A549 (cell line): ENCODE data around the gene CPPED1. TPM values are rescaled to one million over a fixed set of nuclear protein-coding genes. Genes with fewer than 3 reads are reported as not detected.
A peak's percentile ranks its signal among the peaks of the same experiment; 100 is the strongest.

Experiments used
- ATAC-seq, 2 experiments: fragments of 200-7000 bp in 1 of 2; fragments of >200 bp in 1 of 2; cut with Nextera tagmentation in 1 of 2; cut with Tn5 transposase in 1 of 2; 3 replicates each; pipeline versions ENCODE4 v1.8.0 to v1.9.1; 2018 to 2020; ENCODE audit warnings: mild to moderate bottlenecking in 1 of 2, moderate library complexity in 1 of 2
- CTCF ChIA-PET: fragments of 300-600 bp; sonication (Branson Sonifier 250); formaldehyde crosslinking; extraction: SDS; loops from one replicate; lab custom pipeline; 2021; ENCODE audit warnings: antibody characterized with exemption, inconsistent platforms; lab: Yijun Ruan, JAX
- POLR2A ChIA-PET: fragments of 350-600 bp; formaldehyde crosslinking; extraction: SDS; loops from one replicate; lab custom pipeline; 2021; ENCODE audit warnings: antibody characterized with exemption, inconsistent platforms; lab: Yijun Ruan, JAX
- DNase-seq, 2 experiments: peaks; one replicate each; pipeline versions ENCODE4 v3.0.0 to v3.0.0-alpha.2; 2011 to 2016; ENCODE audit warnings: low read depth in 1 of 2, low spot score in 1 of 2
- FAIRE-seq: peaks from 2 replicates; lab custom pipeline; 2011; peaks lifted over from hg19 to GRCh38; lab: Jason Lieb, UNC
- H3K27ac ChIP-seq, 2 experiments: fragments of >200 bp; sonication (Bioruptor Twin); formaldehyde crosslinking; 3 replicates each; pipeline ENCODE4 v1.5.1; 2016 to 2017
- H3K4me1 ChIP-seq: fragments of >200 bp; sonication (Bioruptor Twin); formaldehyde crosslinking; 3 replicates; pipeline ENCODE4 v1.6.1; 2016
- H3K4me2 ChIP-seq: fragments of >200 bp; sonication (Bioruptor Twin); formaldehyde crosslinking; 3 replicates; pipeline ENCODE4 v1.6.1; 2016
- H3K4me3 ChIP-seq: fragments of >200 bp; sonication (Bioruptor Twin); formaldehyde crosslinking; 3 replicates; pipeline ENCODE4 v1.5.1; 2016
- H3K9me3 ChIP-seq: fragments of >200 bp; sonication (Bioruptor Twin); formaldehyde crosslinking; 3 replicates; pipeline ENCODE4 v1.6.1; 2016
- BHLHE40 ChIP-seq: IDR thresholded peaks from 2 replicates; pipeline ENCODE4 v1.6.1; 2012; ENCODE audit warnings: low read depth, low read length, inconsistent platforms
- CBX8 ChIP-seq: fragments of 200-600 bp; sonication (generic); IDR thresholded peaks from 2 replicates; pipeline ENCODE4 v1.6.1; 2016
- CEBPB ChIP-seq, 2 experiments: fragments of >200 bp in 1 of 2; sonication (Bioruptor Twin) in 1 of 2; formaldehyde crosslinking in 1 of 2; IDR thresholded peaks; 2 replicates each; pipeline ENCODE4 v1.6.1; 2012 to 2016
- EHF ChIP-seq: fragments of 250-450 bp; sonication (Bioruptor Pico); IDR thresholded peaks from 2 replicates; pipeline ENCODE4 v1.5.0; 2020; ENCODE audit warnings: mild to moderate bottlenecking
- EP300 ChIP-seq, 2 experiments: fragments of >200 bp; sonication (Bioruptor Twin); formaldehyde crosslinking; IDR thresholded peaks; 2 replicates in 1 of 2; 3 replicates in 1 of 2; pipeline ENCODE4 v1.6.1; 2016 to 2017
- FOSL2 ChIP-seq, 2 experiments: fragments of 450-650 bp in 1 of 2; fragments of >200 bp in 1 of 2; sonication (Bioruptor Twin) in 1 of 2; formaldehyde crosslinking; IDR thresholded peaks; 2 replicates each; pipeline versions ENCODE4 v1.5.0 to v1.6.1; 2016 to 2020; ENCODE audit warnings: mild to moderate bottlenecking in 1 of 2, moderate library complexity in 1 of 2
- HDAC2 ChIP-seq: fragments of 200-600 bp; sonication (generic); IDR thresholded peaks from 2 replicates; pipeline ENCODE4 v1.6.1; 2016
- HEYL ChIP-seq: fragments of 250-450 bp; sonication (Bioruptor Pico); IDR thresholded peaks from 2 replicates; pipeline ENCODE4 v1.8.0; 2021; ENCODE audit warnings: mild to moderate bottlenecking, moderate library complexity
- HOXA7 ChIP-seq: fragments of 250-450 bp; sonication (Bioruptor Pico); IDR thresholded peaks from 2 replicates; pipeline ENCODE4 v1.5.0; 2020; ENCODE audit warnings: mild to moderate bottlenecking, moderate library complexity
- JUN ChIP-seq, 2 experiments: fragments of >200 bp; sonication (Bioruptor Twin); formaldehyde crosslinking; IDR thresholded peaks; 2 replicates in 1 of 2; 3 replicates in 1 of 2; pipeline ENCODE4 v1.6.1; 2016 to 2017
- KDM5A ChIP-seq: fragments of 200-600 bp; sonication (generic); IDR thresholded peaks from 2 replicates; pipeline ENCODE4 v1.6.1; 2016; ENCODE audit warnings: antibody characterized with exemption, mild to moderate bottlenecking
- MAZ ChIP-seq: fragments of 150-350 bp; IDR thresholded peaks from 2 replicates; pipeline ENCODE4 v1.6.1; 2014; ENCODE audit warnings: antibody characterized with exemption, low read depth, low read length, borderline replicate concordance
- NFE2L2 ChIP-seq: fragments of 150-350 bp; conservative IDR thresholded peaks from 2 replicates; pipeline ENCODE4 v1.6.1; 2014; ENCODE audit warnings: low read length
- NPAS2 ChIP-seq: fragments of 250-450 bp; sonication (Bioruptor Pico); IDR thresholded peaks from 2 replicates; pipeline ENCODE4 v1.8.0; 2022; ENCODE audit warnings: mild to moderate bottlenecking, moderate library complexity, borderline replicate concordance
- POLR2AphosphoS2 ChIP-seq: conservative IDR thresholded peaks from 2 replicates; pipeline ENCODE4 v1.6.1; 2012; ENCODE audit warnings: low read length, improper control_type of control experiment, inconsistent platforms
- RFX5 ChIP-seq: fragments of 450-650 bp; IDR thresholded peaks from 2 replicates; pipeline ENCODE4 v1.7.1; 2014; ENCODE audit warnings: antibody characterized with exemption, mild to moderate bottlenecking, moderate library complexity
- RNF2 ChIP-seq: fragments of 200-600 bp; sonication (generic); IDR thresholded peaks from 2 replicates; pipeline ENCODE4 v1.6.1; 2016; ENCODE audit warnings: low read depth, mild to moderate bottlenecking, antibody characterized with exemption, moderate library complexity, borderline replicate concordance
- SMC3 ChIP-seq: fragments of >200 bp; sonication (Bioruptor Twin); formaldehyde crosslinking; IDR thresholded peaks from 3 replicates; pipeline ENCODE4 v1.6.1; 2018; ENCODE audit warnings: inconsistent platforms
- TFCP2L1 ChIP-seq: fragments of 250-450 bp; sonication (Bioruptor Pico); IDR thresholded peaks from 2 replicates; pipeline ENCODE4 v1.5.0; 2021; ENCODE audit warnings: mild to moderate bottlenecking
- ZC3H11A ChIP-seq: fragments of 450-650 bp; IDR thresholded peaks from 2 replicates; pipeline ENCODE4 v1.6.1; 2014; ENCODE audit warnings: antibody characterized with exemption, mild to moderate bottlenecking
- ZFP36 ChIP-seq: fragments of 450-650 bp; IDR thresholded peaks from 2 replicates; pipeline ENCODE4 v1.6.1; 2014; ENCODE audit warnings: borderline replicate concordance; ENCODE audit not compliant: partially characterized antibody
- ZNF302 ChIP-seq: fragments of 250-450 bp; sonication (Bioruptor Pico); IDR thresholded peaks from 2 replicates; pipeline ENCODE4 v1.9.0; 2021; ENCODE audit warnings: inconsistent platforms, mild to moderate bottlenecking, moderate library complexity
- ZSCAN20 ChIP-seq: fragments of 250-450 bp; sonication (Bioruptor Pico); IDR thresholded peaks from 2 replicates; pipeline ENCODE4 v1.8.0; 2022; ENCODE audit warnings: mild to moderate bottlenecking, moderate library complexity
- WGBS: methylation state at CpG from one replicate; pipeline ENCODE4 v1.1.6; 2017; ENCODE audit errors: missing lambda C conversion rate; 5-methylcytosine and 5-hydroxymethylcytosine counted together
- polyA plus RNA-seq, 4 experiments: library from polyadenylated mRNA; depleted of rRNA in 3 of 4; stranded (reverse); fragments of >200 nt; fragmentation: RNase III in 1 of 4; extraction: RNeasy Plus Mini Kit Qiagen cat#74134 plus additional on column Dnase treatment in 1 of 4; gene quantifications; 2 replicates in 3 of 4; 3 replicates in 1 of 4; pipeline ENCODE4 v1.2.3, GENCODE V29; 2011 to 2017
- TF ChIP-seq, protein P1 (sequence below): fragments of >200 bp; sonication (Bioruptor Twin); formaldehyde crosslinking; IDR thresholded peaks from 3 replicates; pipeline ENCODE4 v1.6.1; 2016
- TF ChIP-seq, protein P2 (sequence below): fragments of >200 bp; sonication (Bioruptor Twin); formaldehyde crosslinking; IDR thresholded peaks from 2 replicates; pipeline ENCODE4 v1.6.1; 2016
- TF ChIP-seq, protein P3 (sequence below): fragments of 250-450 bp; sonication (Bioruptor Pico); IDR thresholded peaks from 2 replicates; pipeline ENCODE4 v1.5.0; 2020; ENCODE audit warnings: low read depth, mild to moderate bottlenecking, moderate library complexity
- TF ChIP-seq, protein P4 (sequence below): IDR thresholded peaks from 2 replicates; pipeline ENCODE4 v1.6.1; 2012; ENCODE audit warnings: low read depth, borderline replicate concordance
- TF ChIP-seq, protein P5 (sequence below): IDR thresholded peaks from 2 replicates; pipeline ENCODE4 v1.6.1; 2012
- TF ChIP-seq, protein P6 (sequence below): IDR thresholded peaks from 2 replicates; pipeline ENCODE4 v1.6.1; 2012

Gene CPPED1
- polyA plus RNA-seq, 2 of the 4 experiments (the other 2 are of a cell fraction): 16.1 to 30.5 TPM

DNA sequence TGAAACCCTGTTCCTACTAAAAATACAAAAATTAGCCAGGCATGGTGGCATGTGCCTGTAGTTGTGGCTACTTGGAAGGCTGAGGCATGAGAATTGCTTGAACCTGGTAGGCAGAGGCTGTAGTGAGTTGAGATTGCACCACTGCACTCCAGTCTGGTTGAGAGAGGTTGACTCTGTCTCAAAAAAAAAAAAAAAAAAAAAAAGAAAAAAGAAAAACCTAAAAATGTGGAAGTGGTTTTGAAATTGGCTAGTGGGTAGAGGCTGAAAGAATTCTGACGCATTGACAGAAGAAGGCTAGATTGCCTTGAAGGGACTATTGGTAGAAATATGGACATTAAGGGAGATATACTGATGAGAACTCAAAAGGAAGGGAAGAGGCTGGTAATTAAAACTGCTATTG lies 33.6 kb upstream of the CPPED1 start:
- no peak overlapping the region for H3K4me2 ChIP-seq
- H3K9me3 ChIP-seq: no peaks in the 10 kb centered on the region
- 97% methylated on average over 1 of the region's 1 CpG for WGBS
- H3K4me3 ChIP-seq: no peak overlapping the region
- POLR2A ChIA-PET: no interaction called here
- FAIRE-seq (no peak), DNase-seq (no peak), ATAC-seq (no peak)
- TF ChIP-seq, protein P1, sequence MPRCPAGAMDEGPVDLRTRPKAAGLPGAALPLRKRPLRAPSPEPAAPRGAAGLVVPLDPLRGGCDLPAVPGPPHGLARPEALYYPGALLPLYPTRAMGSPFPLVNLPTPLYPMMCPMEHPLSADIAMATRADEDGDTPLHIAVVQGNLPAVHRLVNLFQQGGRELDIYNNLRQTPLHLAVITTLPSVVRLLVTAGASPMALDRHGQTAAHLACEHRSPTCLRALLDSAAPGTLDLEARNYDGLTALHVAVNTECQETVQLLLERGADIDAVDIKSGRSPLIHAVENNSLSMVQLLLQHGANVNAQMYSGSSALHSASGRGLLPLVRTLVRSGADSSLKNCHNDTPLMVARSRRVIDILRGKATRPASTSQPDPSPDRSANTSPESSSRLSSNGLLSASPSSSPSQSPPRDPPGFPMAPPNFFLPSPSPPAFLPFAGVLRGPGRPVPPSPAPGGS: no peak
- TF ChIP-seq ZNF302 (CRISPR knock-in tag) (no peak), CEBPB (IDR thresholded peaks at IDR 0.05) (no peak), ZFP36 (no peak), NFE2L2 (no peak), HEYL (CRISPR knock-in tag) (no peak), EP300 (IDR thresholded peaks at IDR 0.05) (no peak), SMC3 (no peak), RFX5 (no peak), RNF2 (no peak), NPAS2 (CRISPR knock-in tag) (no peak), MAZ (no peak)
- TF ChIP-seq, protein P2, sequence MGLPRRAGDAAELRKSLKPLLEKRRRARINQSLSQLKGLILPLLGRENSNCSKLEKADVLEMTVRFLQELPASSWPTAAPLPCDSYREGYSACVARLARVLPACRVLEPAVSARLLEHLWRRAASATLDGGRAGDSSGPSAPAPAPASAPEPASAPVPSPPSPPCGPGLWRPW: no peak
- TF ChIP-seq, protein P3, sequence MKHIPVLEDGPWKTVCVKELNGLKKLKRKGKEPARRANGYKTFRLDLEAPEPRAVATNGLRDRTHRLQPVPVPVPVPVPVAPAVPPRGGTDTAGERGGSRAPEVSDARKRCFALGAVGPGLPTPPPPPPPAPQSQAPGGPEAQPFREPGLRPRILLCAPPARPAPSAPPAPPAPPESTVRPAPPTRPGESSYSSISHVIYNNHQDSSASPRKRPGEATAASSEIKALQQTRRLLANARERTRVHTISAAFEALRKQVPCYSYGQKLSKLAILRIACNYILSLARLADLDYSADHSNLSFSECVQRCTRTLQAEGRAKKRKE (CRISPR knock-in tag): no peak
- peaks cover 8% of the 10 kb centered on the region for H3K4me1 ChIP-seq
- CTCF ChIA-PET: no interaction called here
- no peak overlapping the region for H3K27ac ChIP-seq

DNA sequence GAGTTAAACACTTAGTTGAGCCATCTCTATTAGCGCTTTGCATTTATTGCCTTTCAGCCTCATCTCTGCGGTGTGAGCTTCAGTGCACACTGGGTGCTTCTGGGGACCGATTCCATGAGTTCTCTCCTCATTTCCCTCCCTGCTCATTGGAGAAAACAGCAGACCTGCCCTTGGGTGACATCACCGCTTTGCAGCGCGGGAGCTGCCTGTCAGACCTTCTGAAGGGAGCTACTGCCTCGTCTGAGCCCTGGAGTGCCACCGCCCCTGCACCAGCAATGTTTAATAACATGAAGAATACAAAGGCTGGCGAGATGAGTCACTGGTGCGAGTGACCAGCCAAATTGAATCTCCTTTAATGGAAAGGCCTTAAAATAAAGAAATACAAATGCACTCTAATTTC lies 30.2 kb upstream of the CPPED1 start:
- ChIA-PET POLR2A (no interaction called here), CTCF (interaction anchor here (1.2 kb wide), 1 partner anchor 11 kb away, joined by 3 read pairs; no protein-coding TSS in a partner anchor)
- peaks cover 8% of the 10 kb centered on the region for H3K4me1 ChIP-seq
- WGBS: 26% methylated on average over 10 of the region's 10 CpGs
- TF ChIP-seq ZSCAN20: no peak
- TF ChIP-seq, protein P4, sequence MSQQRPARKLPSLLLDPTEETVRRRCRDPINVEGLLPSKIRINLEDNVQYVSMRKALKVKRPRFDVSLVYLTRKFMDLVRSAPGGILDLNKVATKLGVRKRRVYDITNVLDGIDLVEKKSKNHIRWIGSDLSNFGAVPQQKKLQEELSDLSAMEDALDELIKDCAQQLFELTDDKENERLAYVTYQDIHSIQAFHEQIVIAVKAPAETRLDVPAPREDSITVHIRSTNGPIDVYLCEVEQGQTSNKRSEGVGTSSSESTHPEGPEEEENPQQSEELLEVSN: 0 out of 2 replicates have a peak, but pooled peaks have one; percentile 22
- no peak for TF ChIP-seq FOSL2 (IDR thresholded peaks at IDR 0.05)
- TF ChIP-seq FOSL2 (CRISPR knock-in tag; IDR thresholded peaks at IDR 0.05): 0 out of 2 replicates have a peak, but pooled peaks have one; percentile 12
- DNase-seq (peak; percentile 54 to 67), ATAC-seq (peak; percentile 92 to 98), FAIRE-seq (no peak)
- H3K4me3 ChIP-seq: no peak overlapping the region
- peak overlapping the region in 1 of 2 experiments; percentile 29; a peak in 1 of 6 replicates for H3K27ac ChIP-seq
- peak overlapping the region; percentile 39 for H3K4me2 ChIP-seq
- H3K9me3 ChIP-seq: no peaks in the 10 kb centered on the region

DNA sequence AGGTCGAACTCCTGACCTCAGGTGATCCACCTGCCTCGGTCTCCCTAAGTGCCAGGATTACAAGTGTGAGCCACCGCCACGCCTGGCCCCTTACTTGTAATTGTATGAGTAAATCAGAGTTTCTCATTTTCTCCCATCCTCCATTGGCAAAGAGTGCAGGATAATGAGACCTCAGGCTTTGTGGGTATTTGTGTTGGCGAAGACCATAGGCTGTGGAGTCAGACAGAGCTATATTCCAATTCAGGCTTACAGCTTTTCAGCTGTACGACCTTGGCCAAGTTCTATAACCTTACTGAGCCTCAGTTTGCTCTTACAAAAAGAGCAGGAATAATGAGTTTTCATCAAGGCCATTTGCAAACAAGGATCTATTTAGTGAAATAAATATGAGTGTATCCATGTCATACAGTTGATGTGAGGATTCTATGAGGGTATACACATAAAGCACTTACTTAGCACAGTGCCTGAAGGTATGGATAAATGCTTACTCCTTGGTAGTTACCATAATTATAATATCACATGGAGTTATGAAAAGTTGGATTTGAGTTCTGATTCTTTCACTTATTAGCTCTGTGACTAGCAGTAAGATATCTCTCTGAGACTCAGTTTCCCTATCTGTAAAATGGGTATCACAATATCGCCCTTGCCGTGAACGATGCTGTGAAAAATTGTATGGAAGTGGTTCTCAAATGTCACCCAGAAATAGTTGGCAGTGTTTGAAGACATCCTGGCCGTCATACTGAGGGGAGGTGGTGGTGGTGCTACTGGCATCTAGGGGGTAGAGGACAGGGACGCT lies 25.6 kb upstream of the CPPED1 start:
- ChIA-PET POLR2A (interaction anchor here (0.6 kb wide), 1 partner anchor 466 kb away, joined by 3 read pairs; no protein-coding TSS in a partner anchor), CTCF (interaction anchor here (0.6 kb wide), 1 partner anchor 43 kb away, joined by 3 read pairs; no protein-coding TSS in a partner anchor)
- Histone ChIP-seq H3K27ac (no peak overlapping the region), H3K4me2 (no peak overlapping the region), H3K4me3 (no peak overlapping the region), H3K9me3 (no peaks in the 10 kb centered on the region), H3K4me1 (peaks cover 3% of the 10 kb centered on the region)
- WGBS: 53% methylated on average over 11 of the region's 11 CpGs
- no peak for DNase-seq
- FAIRE-seq: peak; percentile 86
- no peak for ATAC-seq
- TF ChIP-seq KDM5A (no peak), ZC3H11A (no peak), EHF (CRISPR knock-in tag) (no peak), HOXA7 (no peak), HDAC2 (no peak), HEYL (CRISPR knock-in tag) (no peak), JUN (IDR thresholded peaks at IDR 0.05) (no peak), POLR2AphosphoS2 (no peak), BHLHE40 (no peak), TFCP2L1 (CRISPR knock-in tag) (no peak), CBX8 (no peak)
- TF ChIP-seq, protein P5, sequence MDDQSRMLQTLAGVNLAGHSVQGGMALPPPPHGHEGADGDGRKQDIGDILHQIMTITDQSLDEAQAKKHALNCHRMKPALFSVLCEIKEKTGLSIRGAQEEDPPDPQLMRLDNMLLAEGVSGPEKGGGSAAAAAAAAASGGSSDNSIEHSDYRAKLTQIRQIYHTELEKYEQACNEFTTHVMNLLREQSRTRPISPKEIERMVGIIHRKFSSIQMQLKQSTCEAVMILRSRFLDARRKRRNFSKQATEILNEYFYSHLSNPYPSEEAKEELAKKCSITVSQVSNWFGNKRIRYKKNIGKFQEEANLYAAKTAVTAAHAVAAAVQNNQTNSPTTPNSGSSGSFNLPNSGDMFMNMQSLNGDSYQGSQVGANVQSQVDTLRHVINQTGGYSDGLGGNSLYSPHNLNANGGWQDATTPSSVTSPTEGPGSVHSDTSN: no peak
- TF ChIP-seq, protein P6, sequence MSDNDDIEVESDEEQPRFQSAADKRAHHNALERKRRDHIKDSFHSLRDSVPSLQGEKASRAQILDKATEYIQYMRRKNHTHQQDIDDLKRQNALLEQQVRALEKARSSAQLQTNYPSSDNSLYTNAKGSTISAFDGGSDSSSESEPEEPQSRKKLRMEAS: no peak
- TF ChIP-seq, protein P1: no peak
